ENCODE results near the gene ZNF775.

- no peak for TF ChIP-seq YY1 (IDR thresholded peaks at IDR 0.05; ENCODE audit: insufficient read depth, insufficient read length)
- TF ChIP-seq SUZ12 (IDR thresholded peaks at IDR 0.05; ENCODE audit: extremely low read depth, insufficient read depth, insufficient read length), result no peak
These were observed 5.9 kb upstream of the ZNF775 start for GRCh38 chr7:150373049-150373801.

All from NT2/D1 (cell line).